Gastroesophageal sphincter (tissue), 4 donors: ENCODE data around the gene SMIM10. TPM values are rescaled to one million over a fixed set of nuclear protein-coding genes. Genes with fewer than 3 reads are reported as not detected.
A peak's percentile ranks its signal among the peaks of the same experiment; 100 is the strongest.
"Not testable (repeated sequence)": the region's sequence is repeated elsewhere in the genome, so short reads cannot be mapped to it uniquely, and the experiment has no call there.

Experiments
- ATAC-seq: fragments of 150-250 bp; one replicate; pipeline ENCODE4 v1.9.1; 2016; ENCODE audit warnings: mild to moderate bottlenecking, moderate library complexity
- H3K27ac ChIP-seq, 4 donors: fragments of 200-600 bp; sonication (generic) in 3 of 4; 1 replicate in 3 of 4; 2 replicates in 1 of 4; pipeline ENCODE4 v1.5.1; 2016 to 2019
- H3K27me3 ChIP-seq: fragments of 200-600 bp; sonication (generic); one replicate; pipeline ENCODE4 v1.5.1; 2019
- H3K36me3 ChIP-seq, 2 donors: fragments of 200-600 bp; sonication (generic); one replicate each; pipeline ENCODE4 v1.5.1; 2019; ENCODE audit warnings: control low read depth in 1 of 2
- H3K4me1 ChIP-seq, 3 donors: fragments of 200-600 bp; sonication (generic); 1 replicate in 2 of 3; 2 replicates in 1 of 3; pipeline ENCODE4 v1.5.1; 2016 to 2019; ENCODE audit warnings: control low read depth in 2 of 3
- H3K4me3 ChIP-seq, 2 donors: fragments of 200-600 bp; sonication (generic); one replicate each; pipeline ENCODE4 v1.5.1; 2019; ENCODE audit warnings: mild to moderate bottlenecking in 1 of 2, moderate library complexity in 1 of 2
- H3K9me3 ChIP-seq, 3 donors: fragments of 200-600 bp; sonication (generic); one replicate each; pipeline ENCODE4 v1.5.1; 2017 to 2019; ENCODE audit warnings: control low read depth in 2 of 3
- EP300 ChIP-seq: sonication (generic); formaldehyde crosslinking; IDR thresholded peaks from one replicate; pipeline ENCODE4 v1.6.1; 2017; ENCODE audit warnings: antibody characterized with exemption, mild to moderate bottlenecking
- POLR2A ChIP-seq, 2 donors: fragments of 450-650 bp; IDR thresholded peaks; one replicate each; pipeline ENCODE4 v1.6.1; 2017; ENCODE audit warnings: antibody characterized with exemption in 2 of 2, mild to moderate bottlenecking in 2 of 2, moderate library complexity in 1 of 2
- POLR2AphosphoS5 ChIP-seq: sonication (generic); formaldehyde crosslinking; IDR thresholded peaks from one replicate; pipeline ENCODE4 v1.6.1; 2017; ENCODE audit warnings: antibody characterized with exemption
- WGBS, 2 donors: methylation state at CpG; one replicate each; pipeline ENCODE4 v1.1.5; 2018; ENCODE audit warnings: low coverage in 1 of 2; 5-methylcytosine and 5-hydroxymethylcytosine counted together
- total RNA-seq, 4 donors: library from RNA; depleted of rRNA; stranded (reverse); fragments of >200 nt; gene quantifications; one replicate each; pipeline ENCODE4 v1.1.0, GENCODE V29; 2016
- TF ChIP-seq, protein P1 (sequence below), 4 experiments: fragments of 200-600 bp in 2 of 4; fragments of 450-650 bp in 2 of 4; sonication (generic) in 1 of 4; IDR thresholded peaks; one replicate each; pipeline ENCODE4 v1.5.1; 2017 to 2019; ENCODE audit warnings: antibody characterized with exemption in 4 of 4, mild to moderate bottlenecking in 2 of 4, moderate library complexity in 2 of 4

Gene SMIM10
- total RNA-seq: 10 to 100 TPM in 2 of 4 donors, 1 to 10 TPM in 2; 4.7 to 18.2 (median 10.1) TPM

DNA sequence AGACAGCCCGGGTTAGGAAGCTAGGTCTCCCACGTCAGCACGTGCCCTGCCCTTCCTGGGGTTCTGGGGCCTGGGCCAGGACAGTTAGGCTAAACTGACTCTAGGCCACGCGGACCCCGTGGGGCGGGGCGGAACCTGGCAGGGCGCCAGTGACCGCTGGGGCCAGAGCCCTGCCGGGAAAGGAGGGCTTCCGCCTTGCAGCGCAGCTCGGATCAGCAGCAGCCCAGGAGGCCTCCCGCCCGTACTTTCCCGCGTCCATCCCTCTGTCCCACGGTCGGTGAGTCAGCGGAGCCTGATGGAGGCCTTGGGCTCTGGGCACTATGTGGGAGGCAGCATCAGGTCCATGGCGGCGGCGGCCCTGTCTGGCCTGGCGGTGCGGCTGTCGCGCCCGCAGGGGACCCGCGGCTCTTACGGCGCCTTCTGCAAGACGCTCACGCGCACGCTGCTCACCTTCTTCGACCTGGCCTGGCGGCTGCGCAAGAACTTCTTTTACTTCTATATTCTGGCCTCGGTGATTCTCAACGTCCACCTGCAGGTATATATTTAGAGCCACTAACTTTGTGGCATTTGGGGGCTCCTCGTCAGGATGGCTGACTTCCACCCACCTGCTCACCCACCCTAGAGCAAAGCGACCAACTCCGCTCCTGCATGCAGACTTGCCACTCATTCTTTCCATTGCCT is at the start of gene SMIM10:
Gene SMIM10 (plus strand): TSS at position 191 of the 681 bp plus-strand sequence. CDS start 105 bp downstream, at position 296.
- Histone ChIP-seq H3K27ac (peak within 1 kb of the TSS in 3 of 4 donors; percentile 66 to 78 (median 66)), H3K27me3 (no peaks in the 10 kb centered on the region), H3K4me3 (peak within 1 kb of the TSS; percentile 58 to 81), H3K4me1 (peaks cover 0 to 10% (median 0%) of the 10 kb centered on the region in 3 donors), H3K9me3 (no peaks in the 10 kb centered on the region), H3K36me3 (no peaks in the 10 kb centered on the region)
- TF ChIP-seq POLR2AphosphoS5 (peak; percentile 63), POLR2A (IDR thresholded peaks at IDR 0.05) (no peak)
- ATAC-seq: peak; percentile 94
- 15 to 28% methylated on average over 4 to 5 of the region's 45 CpGs for WGBS, 2 donors

DNA sequence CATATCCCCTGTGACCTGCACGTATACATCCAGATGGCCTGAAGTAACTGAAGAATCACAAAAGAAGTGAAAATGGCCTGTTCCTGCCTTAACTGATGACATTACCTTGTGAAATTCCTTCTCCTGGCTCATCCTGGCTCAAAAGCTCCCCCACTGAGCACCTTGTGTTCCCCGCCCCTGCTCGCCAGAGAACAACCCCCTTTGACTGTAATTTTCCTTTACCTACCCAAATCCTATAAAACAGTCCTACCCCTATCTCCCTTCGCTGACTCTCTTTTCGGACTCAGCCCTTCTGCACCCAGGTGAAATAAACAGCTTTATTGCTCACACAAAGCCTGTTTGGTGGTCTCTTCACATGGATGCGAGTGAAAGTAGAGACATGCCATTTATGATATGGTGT is 44.4 kb upstream of the SMIM10 start:
- H3K27ac ChIP-seq, ATAC-seq, H3K4me3 ChIP-seq, H3K27me3 ChIP-seq, H3K4me1 ChIP-seq, H3K36me3 ChIP-seq, H3K9me3 ChIP-seq: not testable (repeated sequence)
- WGBS, 2 donors: 91 to 95% methylated on average over 4 to 5 of the region's 6 CpGs

DNA sequence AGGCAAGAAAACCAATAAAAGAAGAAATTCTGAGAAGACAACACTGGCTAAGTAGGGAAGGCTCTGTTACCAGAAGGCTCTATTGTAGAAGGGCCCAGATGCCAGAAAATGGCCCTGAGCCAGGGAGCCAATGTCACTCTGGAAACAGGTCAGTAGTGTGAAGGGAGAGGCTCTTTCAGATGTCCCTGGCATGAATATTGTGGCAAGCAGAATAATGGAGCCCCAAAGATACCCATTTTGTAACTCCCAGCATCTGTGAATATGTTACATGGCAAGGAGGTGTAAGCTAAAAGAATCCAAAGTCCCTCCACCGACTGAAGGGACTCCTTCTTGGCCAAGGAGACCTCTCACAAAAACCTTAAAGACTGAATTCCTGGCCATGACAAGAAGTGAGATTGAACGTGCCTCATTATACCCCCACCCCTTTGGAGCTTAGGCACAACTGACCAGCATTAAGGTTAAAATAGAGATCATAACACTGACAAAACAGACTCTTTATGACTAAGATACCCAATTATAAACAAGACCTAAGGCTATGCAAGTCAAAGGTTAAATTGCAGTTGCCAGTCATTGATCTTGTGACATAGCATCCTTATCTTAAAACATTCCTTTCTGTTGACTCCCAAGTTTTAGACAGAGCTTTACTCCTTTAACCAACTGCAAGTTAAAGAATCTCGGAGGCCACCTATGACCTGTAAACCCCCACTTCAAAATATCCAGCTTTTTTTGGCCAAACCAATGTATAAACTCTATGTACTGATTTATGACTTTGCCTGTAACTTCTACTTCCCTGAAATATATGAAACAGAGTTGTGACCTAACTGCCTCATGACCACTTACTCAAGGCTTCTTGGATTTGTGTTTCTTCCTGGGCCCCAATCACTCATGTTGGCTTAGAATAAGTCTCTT is 42.2 kb upstream of the SMIM10 start:
- Histone ChIP-seq H3K36me3 (no peaks in the 10 kb centered on the region), H3K27ac (no peak overlapping the region), H3K9me3 (no peaks in the 10 kb centered on the region), H3K4me1 (no peaks in the 10 kb centered on the region), H3K27me3 (no peaks in the 10 kb centered on the region), H3K4me3 (no peak overlapping the region)
- no peak for ATAC-seq
- TF ChIP-seq EP300: no peak
- TF ChIP-seq POLR2A (IDR thresholded peaks at IDR 0.05): no peak
- no peak for TF ChIP-seq POLR2AphosphoS5
- TF ChIP-seq, protein P1, sequence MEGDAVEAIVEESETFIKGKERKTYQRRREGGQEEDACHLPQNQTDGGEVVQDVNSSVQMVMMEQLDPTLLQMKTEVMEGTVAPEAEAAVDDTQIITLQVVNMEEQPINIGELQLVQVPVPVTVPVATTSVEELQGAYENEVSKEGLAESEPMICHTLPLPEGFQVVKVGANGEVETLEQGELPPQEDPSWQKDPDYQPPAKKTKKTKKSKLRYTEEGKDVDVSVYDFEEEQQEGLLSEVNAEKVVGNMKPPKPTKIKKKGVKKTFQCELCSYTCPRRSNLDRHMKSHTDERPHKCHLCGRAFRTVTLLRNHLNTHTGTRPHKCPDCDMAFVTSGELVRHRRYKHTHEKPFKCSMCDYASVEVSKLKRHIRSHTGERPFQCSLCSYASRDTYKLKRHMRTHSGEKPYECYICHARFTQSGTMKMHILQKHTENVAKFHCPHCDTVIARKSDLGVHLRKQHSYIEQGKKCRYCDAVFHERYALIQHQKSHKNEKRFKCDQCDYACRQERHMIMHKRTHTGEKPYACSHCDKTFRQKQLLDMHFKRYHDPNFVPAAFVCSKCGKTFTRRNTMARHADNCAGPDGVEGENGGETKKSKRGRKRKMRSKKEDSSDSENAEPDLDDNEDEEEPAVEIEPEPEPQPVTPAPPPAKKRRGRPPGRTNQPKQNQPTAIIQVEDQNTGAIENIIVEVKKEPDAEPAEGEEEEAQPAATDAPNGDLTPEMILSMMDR (IDR thresholded peaks at IDR 0.05): no peak
- WGBS, 2 donors: 33 to 66% methylated on average over 1 to 3 of the region's 3 CpGs

DNA sequence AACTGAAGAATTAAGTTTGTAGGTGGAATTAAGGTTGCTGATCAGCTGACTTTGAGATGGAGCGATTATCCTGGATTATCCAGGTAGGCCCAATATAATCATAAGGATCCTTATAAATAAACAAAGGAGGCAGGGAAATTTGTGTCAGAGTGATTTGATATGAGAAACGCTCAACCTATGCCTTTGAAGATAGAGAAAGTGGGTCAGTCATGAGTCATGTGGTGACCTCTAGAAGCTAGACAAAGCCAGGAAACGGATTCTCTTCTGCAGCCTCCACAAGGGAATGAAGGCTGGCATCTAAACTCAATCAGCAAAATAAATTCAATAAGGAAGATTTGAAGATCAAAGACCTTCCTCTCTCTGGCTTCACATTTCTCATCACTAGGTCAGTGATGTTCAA is 41.5 kb upstream of the SMIM10 start:
- no peak overlapping the region for H3K27ac ChIP-seq
- no peaks in the 10 kb centered on the region for H3K9me3 ChIP-seq
- no peaks in the 10 kb centered on the region for H3K36me3 ChIP-seq
- H3K4me1 ChIP-seq: no peaks in the 10 kb centered on the region
- no peak overlapping the region for H3K4me3 ChIP-seq
- WGBS, 2 donors: 53 to 71% methylated on average over 2 to 3 of the region's 3 CpGs
- no peaks in the 10 kb centered on the region for H3K27me3 ChIP-seq
- no peak for TF ChIP-seq EP300
- no peak for TF ChIP-seq POLR2AphosphoS5
- TF ChIP-seq, protein P1 (IDR thresholded peaks at IDR 0.05): no peak
- TF ChIP-seq POLR2A (IDR thresholded peaks at IDR 0.05): no peak
- no peak for ATAC-seq

DNA sequence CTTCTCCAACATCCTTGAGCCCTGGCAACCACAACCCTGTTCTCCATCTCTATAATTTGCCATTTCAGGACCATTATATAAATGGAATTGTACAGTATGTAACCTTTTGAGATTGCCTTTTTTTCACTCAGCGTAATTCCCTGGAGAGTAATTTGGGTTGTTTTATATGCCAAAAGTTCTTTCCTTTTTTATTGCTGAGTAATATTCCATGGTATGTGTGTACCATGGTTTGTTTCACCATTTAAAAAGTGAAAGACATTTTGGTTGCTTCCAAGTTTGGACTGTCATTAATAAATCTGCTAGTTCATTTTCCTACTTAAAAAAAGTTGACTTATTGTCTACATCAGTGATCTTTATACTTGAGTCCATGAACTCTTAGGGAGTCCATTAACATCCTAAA is 33.0 kb upstream of the SMIM10 start:
- no peak overlapping the region for H3K4me3 ChIP-seq
- H3K9me3 ChIP-seq: no peaks in the 10 kb centered on the region
- no peaks in the 10 kb centered on the region for H3K4me1 ChIP-seq
- TF ChIP-seq POLR2A (IDR thresholded peaks at IDR 0.05): no peak
- TF ChIP-seq, protein P1 (IDR thresholded peaks at IDR 0.05): no peak
- TF ChIP-seq POLR2AphosphoS5: no peak
- TF ChIP-seq EP300: no peak
- no peak overlapping the region for H3K27ac ChIP-seq
- no peaks in the 10 kb centered on the region for H3K36me3 ChIP-seq
- H3K27me3 ChIP-seq: no peaks in the 10 kb centered on the region
- 80 to 100% methylated on average over 1 of the region's 1 CpG for WGBS, 2 donors
- ATAC-seq: no peak

DNA sequence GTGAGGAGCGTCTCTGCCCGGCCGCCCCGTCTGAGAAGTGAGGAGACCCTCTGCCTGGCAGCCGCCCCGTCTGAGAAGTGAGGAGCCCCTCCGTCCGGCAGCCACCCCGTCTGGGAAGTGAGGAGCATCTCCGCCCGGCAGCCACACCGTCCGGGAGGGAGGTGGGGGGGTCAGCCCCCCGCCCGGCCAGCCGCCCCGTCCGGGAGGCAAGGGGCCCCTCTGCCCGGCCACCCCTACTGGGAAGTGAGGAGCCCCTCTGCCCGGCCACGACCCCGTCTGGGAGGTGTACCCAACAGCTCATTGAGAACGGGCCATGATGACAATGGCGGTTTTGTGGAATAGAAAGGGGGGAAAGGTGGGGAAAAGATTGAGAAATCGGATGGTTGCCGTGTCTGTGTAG is 30.4 kb upstream of the SMIM10 start:
- H3K36me3 ChIP-seq, H3K9me3 ChIP-seq, ATAC-seq, H3K4me1 ChIP-seq, H3K27ac ChIP-seq, H3K27me3 ChIP-seq, H3K4me3 ChIP-seq: not testable (repeated sequence)
- WGBS, 2 donors: no CpG with 5 or more reads among the region's 26 CpGs
